HUES64 (cell line): ENCODE results near the gene CENPS.
A peak's percentile ranks its signal among the peaks of the same experiment; 100 is the strongest.
"Not testable (repeated sequence)": the region's sequence is repeated elsewhere in the genome, so short reads cannot be mapped to it uniquely, and the experiment has no call there.

Experiments
- H3K27ac ChIP-seq: 2 replicates; pipeline ENCODE4 v1.7.0; 2013; ENCODE audit warnings: low read depth, low read length, inconsistent platforms
- H3K27me3 ChIP-seq: 2 replicates; pipeline ENCODE4 v1.6.1; 2013; ENCODE audit warnings: mild to moderate bottlenecking, low read length; ENCODE audit not compliant: insufficient read depth
- H3K36me3 ChIP-seq: 2 replicates; pipeline ENCODE4 v1.6.1; 2013; ENCODE audit warnings: mild to moderate bottlenecking, low read length; ENCODE audit not compliant: insufficient read depth
- H3K4me1 ChIP-seq: 2 replicates; pipeline ENCODE4 v1.6.1; 2013; ENCODE audit warnings: mild to moderate bottlenecking, low read length, moderate library complexity; ENCODE audit not compliant: insufficient read depth
- H3K4me3 ChIP-seq: 2 replicates; pipeline ENCODE4 v1.5.1; 2013; ENCODE audit warnings: mild to moderate bottlenecking, low read length, moderate library complexity
- H3K9ac ChIP-seq: 2 replicates; pipeline ENCODE4 v1.6.1; 2013; ENCODE audit warnings: mild to moderate bottlenecking, low read depth, low read length
- H3K9me3 ChIP-seq: 2 replicates; pipeline ENCODE4 v1.6.1; 2013; ENCODE audit warnings: low read depth, low read length; ENCODE audit not compliant: insufficient read depth
- WGBS: fragments of 150-250, 120-280 bp; methylation state at CpG from one replicate; pipeline ENCODE4 v1.1.7; 2013; ENCODE audit warnings: missing lambda C conversion rate; 5-methylcytosine and 5-hydroxymethylcytosine counted together

The CENPS gene

GRCh38 chr1:10473145-10473765, 43.0 kb downstream of the CENPS start:
- Histone ChIP-seq H3K27me3 (no peaks in the 10 kb centered on the region), H3K27ac (no peak overlapping the region), H3K36me3 (peaks cover 17% of the 10 kb centered on the region), H3K4me3 (peak overlapping the region; percentile 92; the same call in 1 of the 2 replicates), H3K4me1 (peaks cover 12% of the 10 kb centered on the region), H3K9me3 (no peaks in the 10 kb centered on the region), H3K9ac (peak overlapping the region; percentile 69; the same call in 1 of the 2 replicates)
- WGBS, result 96% methylated on average over 21 of the region's 23 CpGs

GRCh38 chr1:10474309-10474612, 44.0 kb downstream of the CENPS start:
- peaks cover 12% of the 10 kb centered on the region for H3K4me1 ChIP-seq
- peak overlapping the region; percentile 99 for H3K4me3 ChIP-seq
- 94% methylated on average over 10 of the region's 10 CpGs for WGBS
- not testable (repeated sequence) for H3K27me3 ChIP-seq, H3K9ac ChIP-seq, H3K27ac ChIP-seq, H3K36me3 ChIP-seq, H3K9me3 ChIP-seq

GRCh38 chr1:10474613-10475507, 44.6 kb downstream of the CENPS start, which contains the start of gene PEX14:
TSS of gene PEX14 (plus strand) at chr1:10474950. CDS start at chr1:10474967, 17 bp downstream.
- Histone ChIP-seq H3K9ac (peak within 1 kb of the TSS; percentile 88), H3K4me3 (peak within 1 kb of the TSS; percentile 99), H3K27ac (peak within 1 kb of the TSS; percentile 66; the same call in 1 of the 2 replicates), H3K4me1 (peaks cover 12% of the 10 kb centered on the region), H3K36me3 (peaks cover 3% of the 10 kb centered on the region), H3K27me3 (no peaks in the 10 kb centered on the region), H3K9me3 (no peaks in the 10 kb centered on the region)
- WGBS, result 13% methylated on average over 47 of the region's 50 CpGs

GRCh38 chr1:10475510-10475909, 45.3 kb downstream of the CENPS start:
- H3K9ac ChIP-seq, result peak overlapping the region; percentile 88
- peaks cover 12% of the 10 kb centered on the region for H3K4me1 ChIP-seq
- H3K27ac ChIP-seq, result peak overlapping the region; percentile 66; the same call in 1 of the 2 replicates
- no peaks in the 10 kb centered on the region for H3K9me3 ChIP-seq
- H3K36me3 ChIP-seq, result no peaks in the 10 kb centered on the region
- 2% methylated on average over 13 of the region's 13 CpGs for WGBS
- peak overlapping the region; percentile 99 for H3K4me3 ChIP-seq
- no peaks in the 10 kb centered on the region for H3K27me3 ChIP-seq

GRCh38 chr1:10479296-10479695, 49.1 kb downstream of the CENPS start:
- WGBS, result 84% methylated on average over 8 of the region's 8 CpGs
- Histone ChIP-seq H3K9ac (no peak overlapping the region), H3K27ac (no peak overlapping the region)

GRCh38 chr1:10480614-10481013, 50.4 kb downstream of the CENPS start:
- WGBS, result 98% methylated on average over 2 of the region's 2 CpGs
- no peaks in the 10 kb centered on the region for H3K36me3 ChIP-seq

More at GRCh38 chr1:10479296-10479695, 49.1 kb downstream of the CENPS start:
- H3K9me3 ChIP-seq, result no peaks in the 10 kb centered on the region
- H3K27me3 ChIP-seq, result no peaks in the 10 kb centered on the region
- H3K36me3 ChIP-seq, result no peaks in the 10 kb centered on the region
- H3K4me1 ChIP-seq, result peaks cover 7% of the 10 kb centered on the region; the same call in 1 of the 2 replicates
- no peak overlapping the region for H3K4me3 ChIP-seq

GRCh38 chr1:10484521-10484920, 54.3 kb downstream of the CENPS start:
- Histone ChIP-seq H3K9me3 (no peaks in the 10 kb centered on the region), H3K4me3 (no peak overlapping the region), H3K27me3 (no peaks in the 10 kb centered on the region), H3K36me3 (no peaks in the 10 kb centered on the region), H3K27ac (no peak overlapping the region), H3K9ac (no peak overlapping the region), H3K4me1 (peaks cover 2% of the 10 kb centered on the region; the same call in 1 of the 2 replicates)
- WGBS, result 97% methylated on average over 6 of the region's 6 CpGs

More at GRCh38 chr1:10480614-10481013, 50.4 kb downstream of the CENPS start:
- Histone ChIP-seq H3K4me3 (no peak overlapping the region), H3K4me1 (peaks cover 7% of the 10 kb centered on the region; the same call in 1 of the 2 replicates), H3K9me3 (no peaks in the 10 kb centered on the region), H3K27ac (no peak overlapping the region), H3K9ac (no peak overlapping the region), H3K27me3 (no peaks in the 10 kb centered on the region)

GRCh38 chr1:10489291-10490055, 59.2 kb downstream of the CENPS start:
- H3K27ac ChIP-seq, result 0 out of 2 replicates have a peak overlapping the region, but pooled peaks have one; percentile 25
- H3K4me3 ChIP-seq, result no peak overlapping the region
- no peaks in the 10 kb centered on the region for H3K27me3 ChIP-seq
- no peaks in the 10 kb centered on the region for H3K9me3 ChIP-seq
- no peak overlapping the region for H3K9ac ChIP-seq
- H3K36me3 ChIP-seq, result no peaks in the 10 kb centered on the region
- H3K4me1 ChIP-seq, result peaks cover 7% of the 10 kb centered on the region; the same call in 1 of the 2 replicates
- WGBS, result 62% methylated on average over 3 of the region's 4 CpGs

GRCh38 chr1:10490286-10490970, 60.2 kb downstream of the CENPS start:
- peak overlapping the region; percentile 25; the same call in 1 of the 2 replicates for H3K27ac ChIP-seq
- no peak overlapping the region for H3K4me3 ChIP-seq
- 0 out of 2 replicates have a peak overlapping the region, but pooled peaks have one; percentile 16 for H3K9ac ChIP-seq
- H3K4me1 ChIP-seq, result peaks cover 14% of the 10 kb centered on the region; the same call in 1 of the 2 replicates
- WGBS, result 80% methylated on average over 11 of the region's 12 CpGs
- H3K36me3 ChIP-seq, result peaks cover 3% of the 10 kb centered on the region; the same call in 1 of the 2 replicates
- H3K27me3 ChIP-seq, result no peaks in the 10 kb centered on the region
- no peaks in the 10 kb centered on the region for H3K9me3 ChIP-seq
